Brain microvascular endothelial cell (primary cell): ENCODE results near the gene SMAP1.

Experiments used
- DNase-seq: peaks from one replicate; pipeline ENCODE4 v3.0.0-alpha.2; 2020
- H3K27ac ChIP-seq: fragments of 250-450 bp; sonication (Bioruptor Pico); 2 replicates; pipeline ENCODE4 v1.5.1; 2020; ENCODE audit warnings: mild to moderate bottlenecking, moderate library complexity
- H3K27me3 ChIP-seq: fragments of 250-450 bp; sonication (Bioruptor Pico); replicated peaks from 2 replicates; pipeline ENCODE4 v1.5.1; 2020; ENCODE audit warnings: mild to moderate bottlenecking
- H3K36me3 ChIP-seq: fragments of 250-450 bp; sonication (Bioruptor Pico); replicated peaks from 2 replicates; pipeline ENCODE4 v1.5.1; 2020; ENCODE audit warnings: mild to moderate bottlenecking
- H3K4me3 ChIP-seq: 2 replicates; pipeline ENCODE4 v1.5.1; 2011; ENCODE audit warnings: low read depth, mild to moderate bottlenecking, control low read depth, low read length, moderate library complexity
- CTCF ChIP-seq: IDR thresholded peaks from 2 replicates; pipeline ENCODE4 v1.5.1; 2011; ENCODE audit warnings: low read depth, mild to moderate bottlenecking, moderate library complexity, low read length, control low read depth, inconsistent platforms; ENCODE audit errors: missing control alignments
- in situ Hi-C: cut with HindIII; loops from 2 replicates; pipeline ENCODE4 v1.10.0; 2017; ENCODE audit warnings: low sequenced_read_pairs, low pct_ligation_motif_present

Gene SMAP1

GRCh38 chr6:70797625-70798024 lies 129.9 kb downstream of the SMAP1 start:
- DNase-seq: no peak
- Histone ChIP-seq H3K27me3 (no peaks in the 10 kb centered on the region), H3K27ac (no peak overlapping the region), H3K36me3 (no peaks in the 10 kb centered on the region), H3K4me3 (no peak overlapping the region)
- in situ Hi-C loops: no loop called here
- no peak for TF ChIP-seq CTCF

GRCh38 chr6:70806086-70806485 lies 138.4 kb downstream of the SMAP1 start:
- no peak overlapping the region for H3K4me3 ChIP-seq
- in situ Hi-C loops: no loop called here
- DNase-seq: no peak
- no peak for TF ChIP-seq CTCF
- no peaks in the 10 kb centered on the region for H3K36me3 ChIP-seq
- no peak overlapping the region for H3K27ac ChIP-seq
- H3K27me3 ChIP-seq: no peaks in the 10 kb centered on the region

GRCh38 chr6:70811788-70812187 lies 144.1 kb downstream of the SMAP1 start:
- no peak for DNase-seq

GRCh38 chr6:70813885-70814284 lies 146.2 kb downstream of the SMAP1 start:
- no peak for DNase-seq
- no peak for TF ChIP-seq CTCF
- Histone ChIP-seq H3K27me3 (no peaks in the 10 kb centered on the region), H3K4me3 (no peak overlapping the region), H3K27ac (no peak overlapping the region), H3K36me3 (no peaks in the 10 kb centered on the region)
- in situ Hi-C loops: no loop called here

More at GRCh38 chr6:70811788-70812187, 144.1 kb downstream of the SMAP1 start:
- no peak for TF ChIP-seq CTCF
- no peaks in the 10 kb centered on the region for H3K27me3 ChIP-seq
- no peak overlapping the region for H3K4me3 ChIP-seq
- in situ Hi-C loops: no loop called here
- no peaks in the 10 kb centered on the region for H3K36me3 ChIP-seq
- H3K27ac ChIP-seq: no peak overlapping the region

- Histone ChIP-seq H3K27ac (no peak overlapping the region), H3K4me3 (no peak overlapping the region), H3K27me3 (no peaks in the 10 kb centered on the region), H3K36me3 (no peaks in the 10 kb centered on the region)
- in situ Hi-C loops: no loop called here
- TF ChIP-seq CTCF: no peak
- no peak for DNase-seq
Observed at GRCh38 chr6:70819646-70820045, 152.0 kb downstream of the SMAP1 start.

GRCh38 chr6:70820778-70821177 lies 153.1 kb downstream of the SMAP1 start:
- Histone ChIP-seq H3K36me3 (no peaks in the 10 kb centered on the region), H3K4me3 (no peak overlapping the region), H3K27ac (no peak overlapping the region), H3K27me3 (no peaks in the 10 kb centered on the region)
- TF ChIP-seq CTCF: no peak
- DNase-seq: no peak
- in situ Hi-C loops: no loop called here
